ENCODE results near the gene KIDINS220.

KIDINS220 gene

GRCh38 chr2:8802741-8803140 lies 34.7 kb downstream of the KIDINS220 start:
- DNase-seq, result no peak

DNA sequence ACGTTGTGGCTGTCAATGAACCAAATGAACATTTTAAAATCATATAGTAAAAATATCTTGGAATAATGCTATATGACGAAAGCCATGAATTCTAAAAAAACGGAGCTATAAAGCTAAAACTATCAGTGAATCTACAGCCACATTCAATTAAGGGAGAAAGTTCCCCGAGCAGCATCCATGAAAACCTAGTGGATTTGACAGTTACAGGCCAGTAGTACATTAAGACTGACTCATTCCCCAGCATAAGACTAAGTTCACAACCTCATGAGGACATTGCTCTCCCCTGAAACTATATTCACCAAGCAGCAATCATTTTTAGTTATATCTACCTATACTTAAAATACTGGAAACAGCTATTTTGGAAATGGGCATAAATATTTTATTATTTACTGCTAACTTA lies 36.6 kb downstream of the KIDINS220 start:
- no peak for DNase-seq

- no peak for DNase-seq
These were observed 37.2 kb downstream of the KIDINS220 start for GRCh38 chr2:8800218-8800617.

DNA sequence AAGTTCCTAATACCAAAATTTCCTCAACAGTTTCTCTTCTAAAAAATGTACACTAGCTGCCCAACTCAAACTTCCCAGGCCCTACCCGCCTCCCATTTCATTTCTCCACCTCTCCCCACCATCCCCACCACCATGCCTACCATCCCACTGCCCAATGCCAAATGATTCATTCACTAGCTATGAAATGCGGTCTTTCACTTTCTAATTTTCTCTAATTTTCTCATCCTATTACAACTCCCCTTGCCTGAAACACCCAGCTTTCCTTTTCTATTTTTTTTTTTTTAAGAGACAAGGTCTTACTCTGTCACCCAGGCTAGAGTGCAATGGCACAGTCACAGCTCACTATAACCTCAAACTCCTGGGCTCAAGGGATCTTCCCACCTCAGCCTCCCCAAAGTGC lies 38.4 kb downstream of the KIDINS220 start:
- DNase-seq, result no peak

- no peak for DNase-seq
These were observed 39.0 kb downstream of the KIDINS220 start for GRCh38 chr2:8798393-8798792.

DNA sequence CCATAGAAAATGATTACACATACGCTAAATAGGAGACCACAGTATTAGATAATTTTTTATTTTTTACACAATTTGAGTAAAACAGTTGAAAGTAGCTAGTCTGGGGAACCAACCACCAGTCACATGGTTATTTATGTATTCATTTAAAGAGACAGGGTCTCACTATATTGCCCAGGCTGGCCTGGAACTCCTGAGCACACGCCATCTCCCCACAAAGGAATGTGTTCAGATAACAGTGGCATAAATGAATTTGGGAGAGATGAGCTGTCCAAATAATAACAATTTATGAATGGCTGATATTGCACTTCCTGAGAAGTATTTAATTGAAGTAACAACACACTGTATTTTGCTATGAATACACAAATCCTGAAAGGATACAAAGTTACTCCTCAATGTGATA lies 39.7 kb downstream of the KIDINS220 start:
- DNase-seq, result no peak

- no peak for DNase-seq
These were observed 40.4 kb downstream of the KIDINS220 start for GRCh38 chr2:8796878-8797550.

DNA sequence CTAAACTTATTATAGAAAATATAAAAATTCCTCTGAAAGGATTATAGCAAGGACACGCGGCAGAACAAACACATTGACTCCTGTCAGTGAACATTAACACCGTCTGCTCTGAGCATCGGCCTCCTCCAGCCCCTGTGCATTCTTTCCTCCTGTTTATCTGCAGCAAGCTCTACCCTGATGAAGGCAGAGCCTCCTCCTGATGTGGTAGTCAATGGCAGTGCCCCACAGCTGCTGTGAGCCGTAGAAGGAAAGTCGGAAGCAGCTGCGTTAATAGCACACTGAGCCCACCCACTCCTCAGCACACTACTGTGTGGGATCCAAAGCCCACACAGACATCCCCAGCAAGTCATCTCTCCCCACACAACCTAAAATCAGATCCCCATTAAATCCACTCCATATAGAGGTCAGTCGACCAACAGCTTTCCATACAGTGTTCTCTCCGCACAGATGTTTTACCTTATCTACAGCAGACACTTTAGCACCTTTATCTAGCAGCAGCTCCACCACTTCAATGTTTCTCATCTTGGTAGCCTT lies 41.0 kb downstream of the KIDINS220 start:
- no peak for DNase-seq

DNA sequence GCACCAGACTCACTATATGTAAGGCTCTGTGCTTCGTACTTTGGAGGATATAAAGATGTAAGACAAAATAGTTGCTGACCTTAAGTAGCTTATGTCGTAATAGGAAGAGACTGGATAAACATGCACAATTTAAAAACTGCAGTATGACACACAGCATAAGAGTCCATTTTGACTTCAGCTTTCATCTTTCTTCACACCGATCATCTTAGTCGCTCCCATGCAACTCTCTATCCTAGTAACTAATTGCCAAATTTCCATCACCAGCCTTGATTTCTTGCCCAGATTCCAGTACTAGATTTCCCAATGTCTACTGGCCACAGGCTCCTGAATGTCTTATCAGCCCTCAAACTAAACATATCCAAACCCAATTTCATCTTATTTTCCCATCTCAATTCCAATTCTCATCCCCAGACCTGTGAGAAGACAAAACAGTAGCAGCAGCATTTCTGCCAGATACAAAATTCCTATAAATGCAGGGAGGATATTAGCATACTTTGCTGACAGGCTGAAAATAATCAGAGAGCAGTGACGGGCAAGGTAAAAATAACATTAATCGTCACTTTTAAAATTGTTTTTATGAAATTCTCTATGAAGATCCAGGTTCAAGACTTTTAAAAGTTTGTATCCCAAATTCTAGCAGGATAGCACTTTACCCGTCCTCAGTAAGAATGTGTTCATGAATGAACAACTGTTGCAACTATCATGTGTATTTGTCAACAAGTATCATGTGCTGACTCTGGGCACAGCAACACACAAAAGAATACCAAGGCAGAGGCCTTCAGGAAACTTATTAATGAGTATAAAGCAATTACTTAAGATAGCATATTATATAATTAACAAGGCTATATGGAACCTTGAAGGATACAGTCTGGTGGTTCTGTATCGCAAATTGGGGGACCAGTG lies 42.2 kb downstream of the KIDINS220 start:
- no peak for DNase-seq

DNA sequence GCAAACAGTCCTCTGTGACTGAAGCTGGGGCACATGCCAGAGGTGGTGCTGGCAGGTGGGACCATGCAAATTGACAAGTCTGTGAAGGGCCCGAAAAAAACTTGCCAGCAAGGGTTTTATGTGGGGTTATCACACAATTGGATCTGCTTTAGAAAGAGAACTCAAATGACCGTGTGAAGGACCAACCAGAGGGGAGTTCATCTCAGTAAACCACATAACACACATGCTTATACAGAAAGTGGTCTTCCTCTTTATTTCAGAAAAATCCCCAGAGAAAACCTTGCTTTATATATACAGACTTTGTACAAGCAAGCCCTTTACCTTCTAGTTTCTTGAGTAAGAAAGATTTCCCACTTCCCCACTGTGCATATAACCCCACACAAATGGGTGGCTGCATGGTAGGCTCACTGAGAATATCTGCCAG lies 46.7 kb downstream of the KIDINS220 start:
- no peak for DNase-seq

DNA sequence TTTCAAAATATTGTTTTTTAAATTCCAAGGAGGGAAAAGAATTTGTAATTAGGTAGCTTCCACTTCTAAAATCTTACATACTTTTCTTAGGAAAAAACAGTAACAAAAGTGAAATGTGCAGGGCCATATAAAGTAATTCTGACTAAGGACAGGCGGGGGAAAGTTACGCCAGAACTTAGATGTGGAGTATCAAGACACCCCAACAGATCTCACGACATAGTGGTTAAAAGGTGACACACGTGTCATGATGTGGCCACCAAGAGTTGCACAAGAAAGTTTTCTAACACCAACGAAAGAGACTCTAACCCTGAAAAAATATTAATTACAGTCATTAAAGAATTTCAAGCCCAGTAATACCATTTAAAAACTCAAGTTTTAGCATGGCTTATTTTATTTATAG lies 51.0 kb downstream of the KIDINS220 start:
- DNase-seq, result no peak

GRCh38 chr2:8779795-8780671 lies 57.4 kb downstream of the KIDINS220 start:
- no peak for DNase-seq

GRCh38 chr2:8774371-8774770 lies 63.0 kb downstream of the KIDINS220 start:
- DNase-seq, result no peak

DNA sequence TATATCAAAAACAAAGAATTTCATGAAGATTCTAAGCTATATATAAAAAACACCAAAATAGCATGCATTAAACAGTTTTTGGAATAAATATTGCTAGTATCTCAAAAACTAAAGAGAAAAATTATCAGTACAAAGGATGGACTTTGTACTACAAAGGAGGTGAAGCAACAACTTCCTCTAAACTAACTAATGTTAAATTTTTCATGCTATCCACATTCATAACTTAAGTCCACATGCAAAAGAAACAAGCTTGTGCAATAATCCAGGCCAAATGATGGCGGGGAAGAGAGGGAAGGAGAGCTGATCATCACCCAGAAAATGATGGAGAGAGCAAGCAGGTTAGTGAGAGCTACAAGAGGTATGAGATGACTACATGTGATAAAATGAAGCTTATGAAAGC lies 70.1 kb downstream of the KIDINS220 start:
- DNase-seq, result no peak

GRCh38 chr2:8761529-8762164 lies 75.8 kb downstream of the KIDINS220 start:
- DNase-seq, result no peak

DNA sequence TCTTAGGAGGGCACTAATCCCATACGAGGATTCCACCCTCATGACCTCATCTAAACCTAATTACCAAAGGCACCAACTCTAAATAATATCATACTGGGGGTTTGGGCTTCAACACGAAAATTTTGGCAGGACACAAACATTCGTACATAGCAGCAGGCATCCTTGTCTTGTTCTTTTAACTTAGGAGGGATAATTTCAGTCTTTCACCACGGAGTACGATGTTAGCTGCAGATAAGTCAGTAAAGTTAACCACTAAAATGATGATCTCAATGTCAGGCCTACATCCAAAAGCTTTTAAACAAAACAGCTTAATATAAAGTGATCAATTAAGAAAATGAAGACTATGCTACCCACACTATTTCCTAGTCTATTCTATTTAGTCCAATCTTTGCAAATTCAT lies 80.7 kb downstream of the KIDINS220 start:
- DNase-seq, result no peak

DNA sequence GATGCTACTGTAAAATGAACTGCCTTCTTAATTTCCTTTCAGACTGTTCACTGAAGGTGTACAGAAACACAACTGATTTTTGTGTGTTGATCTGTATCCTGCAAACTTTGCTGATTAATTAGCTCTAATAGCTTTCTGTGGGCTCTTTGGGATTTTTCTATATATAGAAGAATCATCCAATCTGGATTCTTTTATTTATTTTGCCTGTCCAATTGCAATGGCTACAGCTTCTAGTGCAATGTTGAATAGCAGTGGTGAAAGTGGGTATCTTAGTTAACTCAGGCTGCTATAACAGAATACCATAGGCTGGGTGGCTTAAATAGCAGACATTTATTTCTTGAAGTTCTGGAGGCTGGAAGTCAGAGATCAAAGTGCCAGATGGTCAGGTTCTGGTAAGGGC lies 81.2 kb downstream of the KIDINS220 start:
- DNase-seq, result no peak

DNA sequence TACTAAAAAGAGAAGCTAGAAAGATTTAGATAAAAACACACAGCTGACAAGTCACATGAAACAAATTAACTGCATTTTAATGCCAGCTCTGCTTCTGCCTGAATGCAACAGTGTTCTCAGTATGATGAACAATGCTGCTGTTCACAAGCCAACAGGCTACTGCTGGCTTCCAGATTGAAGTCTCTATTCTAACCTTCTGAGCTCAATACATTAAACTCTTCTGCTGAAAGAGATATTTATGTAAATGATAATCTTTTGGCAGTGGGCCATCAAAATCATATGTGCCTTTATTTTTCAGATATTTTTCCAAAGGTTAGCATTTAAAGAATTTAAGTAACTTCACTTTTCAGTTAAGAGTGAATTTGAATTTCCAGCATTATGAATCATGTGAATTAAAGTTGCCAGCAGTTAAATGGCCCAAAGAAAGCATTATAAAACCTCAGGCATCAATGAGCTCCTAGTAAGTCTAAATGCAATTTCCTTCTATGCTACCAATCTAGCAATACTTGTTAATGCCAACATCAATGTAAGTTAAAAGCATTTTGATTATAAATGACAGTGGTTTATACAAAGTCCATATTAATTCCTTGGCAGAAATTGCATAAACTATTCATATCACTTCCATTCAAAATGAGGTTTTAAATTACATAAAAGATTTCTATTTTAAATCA lies 83.2 kb downstream of the KIDINS220 start:
- no peak for DNase-seq

DNA sequence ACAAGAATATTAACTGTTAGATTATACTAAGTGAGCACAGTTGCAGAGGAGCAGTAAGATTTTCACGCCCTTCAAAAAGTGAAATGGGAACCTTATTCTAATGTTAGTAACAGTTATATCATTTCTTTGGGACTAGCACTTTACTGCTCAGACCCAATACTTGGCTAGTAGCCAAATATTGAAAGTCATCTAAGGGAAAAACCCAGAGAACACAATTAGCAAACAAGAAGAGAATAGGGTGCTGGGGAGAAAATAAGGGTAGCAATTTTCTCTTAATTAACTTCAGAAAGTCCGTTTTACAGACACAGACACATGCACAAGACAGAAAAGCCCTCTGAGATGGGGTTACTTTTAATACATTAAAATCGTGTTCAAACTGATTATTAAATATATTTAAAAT lies 83.8 kb downstream of the KIDINS220 start:
- DNase-seq, result no peak

DNA sequence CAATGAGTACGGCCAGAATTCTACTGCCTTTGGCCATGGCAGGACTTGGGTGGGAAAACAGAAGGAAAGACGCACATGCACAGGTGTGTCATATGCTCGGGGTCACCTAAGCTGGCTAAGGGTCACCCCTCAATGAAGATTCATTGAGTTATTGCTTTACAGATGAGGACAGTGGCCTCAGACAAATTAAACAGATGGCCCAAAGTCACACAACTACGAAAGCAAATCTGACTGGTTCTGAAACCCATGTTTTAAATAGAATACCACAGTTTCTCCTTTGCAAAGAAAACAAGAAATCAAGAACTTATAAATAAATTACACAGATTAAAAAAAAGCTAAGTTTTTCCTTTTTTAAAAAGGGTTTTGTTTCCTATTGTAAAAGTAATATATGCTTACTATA lies 85.0 kb downstream of the KIDINS220 start:
- no peak for DNase-seq

DNA sequence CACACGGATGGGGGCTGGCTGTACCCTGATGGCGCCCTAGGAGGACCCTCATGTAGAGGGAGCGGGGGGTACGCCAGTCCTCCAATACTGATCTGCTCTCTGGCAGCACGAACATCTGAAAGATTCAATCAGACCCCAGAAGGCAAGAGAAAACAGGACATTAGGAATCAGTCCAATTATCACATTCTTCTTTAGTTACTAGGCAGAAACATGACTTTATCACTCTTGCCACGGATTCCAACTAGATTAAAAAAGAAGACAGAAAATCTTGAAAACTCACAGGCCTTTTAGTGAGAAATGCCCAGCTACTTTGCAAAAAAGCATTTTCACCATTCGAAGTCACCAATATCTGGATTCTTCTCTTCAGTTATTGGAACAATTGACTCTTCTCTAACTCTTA lies 87.2 kb downstream of the KIDINS220 start:
- DNase-seq, result no peak

DNA sequence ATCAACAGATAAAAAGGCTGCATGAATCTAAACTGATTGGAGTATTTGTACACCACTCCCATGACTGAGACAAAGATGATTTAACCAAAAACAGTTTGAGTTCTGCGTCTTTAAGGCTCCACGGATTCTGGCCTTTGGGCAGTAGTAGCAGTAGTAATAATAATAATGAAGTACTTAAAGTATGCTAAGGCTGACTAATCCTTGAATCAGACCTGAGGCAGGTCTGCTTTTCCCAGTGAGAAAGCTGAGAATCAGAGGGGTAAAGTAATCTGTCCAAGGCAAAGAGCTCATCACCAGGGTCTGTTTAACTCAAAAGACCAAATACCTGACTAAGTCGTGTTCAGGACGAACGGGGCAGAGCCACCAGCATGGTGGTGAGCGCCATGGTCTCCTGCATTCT lies 94.2 kb downstream of the KIDINS220 start:
- DNase-seq, result no peak

Measured in cortex of kidney (tissue), 1 donor.